Heart left ventricle (tissue), 16 donors: ENCODE data around the gene C13orf46. TPM values are rescaled to one million over a fixed set of nuclear protein-coding genes. Genes with fewer than 3 reads are reported as not detected.

Source experiments
- ATAC-seq, 4 donors: fragments of 200-7000 bp; cut with Tn5 transposase; one replicate each; pipeline ENCODE4 v1.9.1; 2020 to 2022; ENCODE audit warnings: moderate library complexity in 4 of 4, mild to moderate bottlenecking in 3 of 4, moderate number of reproducible peaks in 1 of 4
- DNase-seq, 5 donors: peaks; one replicate each; pipeline ENCODE4 v3.0.0-alpha.2; 2020
- H3K27ac ChIP-seq, 12 donors: fragments of 200-600 bp; sonication (generic) in 4 of 12; one replicate each; pipeline versions ENCODE4 v1.5.0 to v1.8.0; 2016 to 2022; ENCODE audit warnings: mild to moderate bottlenecking in 2 of 12
- H3K27me3 ChIP-seq, 9 donors: fragments of 200-600 bp; sonication (generic) in 2 of 9; one replicate each; pipeline versions ENCODE4 v1.5.1 to v1.8.0; 2016 to 2022; ENCODE audit warnings: mild to moderate bottlenecking in 3 of 9
- H3K36me3 ChIP-seq, 9 donors: fragments of 200-600 bp; sonication (generic) in 2 of 9; one replicate each; pipeline versions ENCODE4 v1.5.0 to v1.8.0; 2018 to 2022; ENCODE audit warnings: mild to moderate bottlenecking in 2 of 9
- H3K4me1 ChIP-seq, 12 donors: fragments of 200-600 bp; sonication (generic) in 4 of 12; one replicate each; pipeline versions ENCODE4 v1.5.0 to v1.8.0; 2016 to 2022; ENCODE audit warnings: mild to moderate bottlenecking in 3 of 12
- H3K4me3 ChIP-seq, 12 donors: fragments of 200-600 bp; sonication (generic) in 4 of 12; one replicate each; pipeline versions ENCODE4 v1.5.0 to v1.8.0; 2017 to 2022; ENCODE audit warnings: mild to moderate bottlenecking in 9 of 12, moderate library complexity in 4 of 12
- H3K9me3 ChIP-seq, 12 donors: fragments of 200-600 bp; sonication (generic) in 4 of 12; one replicate each; pipeline versions ENCODE4 v1.5.0 to v1.8.0; 2016 to 2022; ENCODE audit warnings: mild to moderate bottlenecking in 1 of 12
- POLR2A ChIP-seq, 2 donors: fragments of 450-650 bp; IDR thresholded peaks; one replicate each; pipeline ENCODE4 v1.6.1; 2017; ENCODE audit warnings: antibody characterized with exemption in 2 of 2, mild to moderate bottlenecking in 2 of 2, moderate library complexity in 2 of 2
- WGBS, 4 donors: extraction: QIAGEN DNeasy Blood & Tissue Kit in 2 of 4; methylation state at CpG; one replicate each; pipeline versions ENCODE4 v1.1.5 to v1.1.7; 2013 to 2018; 5-methylcytosine and 5-hydroxymethylcytosine counted together
- intact Hi-C, 10 donors: fragments of 100-400 bp; cut with DNase I; formaldehyde crosslinking; loops; one replicate each; pipeline versions ENCODE4 v1.11.1 to v1.14.2; 2022
- polyA plus RNA-seq, 2 donors: library from polyadenylated mRNA; stranded (reverse); fragments of 200-250 nt; gene quantifications; one replicate each; pipeline ENCODE4 v1.2.3, GENCODE V29; 2013
- total RNA-seq, 9 donors: library from RNA; depleted of rRNA in 2 of 9; stranded (reverse); fragments of >200 nt in 2 of 9; fragmentation: NEBNext Ultra II Directional in 3 of 9; extraction: Animal tissue kit (Norgen Biotek cat#: 25700) in 3 of 9; gene quantifications; one replicate each; pipeline versions ENCODE4 v1.1.0 to v1.2.4, GENCODE V29; 2016 to 2023
- TF ChIP-seq, protein P1 (sequence below), 12 donors: fragments of 200-600 bp; sonication (generic) in 4 of 12; IDR thresholded peaks; one replicate each; pipeline versions ENCODE4 v1.5.0 to v1.8.0; 2018 to 2022; ENCODE audit warnings: antibody characterized with exemption in 12 of 12, mild to moderate bottlenecking in 5 of 12
- donor health status: ischemic (EF 13 %, LVEDD 7.1; RV severe dilation, severe dysfunction).
- donor health status: healthy with polysubstance abuse.
- donor health status: DM: no; HTN: yes; CAD: no.
- donor health status: DM: no; HTN: no; CAD: no.
- donor health status: ischemic (EF 25% LVEDD 6.9; RV normal size, moderate dysfunction).
- donor health status: ischemic (EF 25% LVEDD 5.7; RV mildly dilated, moderate dysfunction).
- donor health status: healthy.
- donor health status: DM: yes; HTN: yes; CAD: no.
- donor health status: ischemic (EF 35%, LVEDD 5.7; RV mildly dilated, moderate dysfunction).
- donor health status: nonischemic (EF 11% LVEDD 7.7; RV severe dilation, severe dysfunction).
- donor health status: DM: yes; HTN: yes; CAD: no.
- donor health status: PGD.
- donor health status: ischemic (EF 29% LVEDD 5.4; RV normal size, mild dysfunction).
- donor health status: nonischemic (EF 23%, LVEDD 6.1; RV moderate dilation, normal function).

Gene C13orf46
- total and polyA plus RNA-seq, 11 donors = 0.07 to 3.1 (median 0.28) TPM; not detected in 1

DNA sequence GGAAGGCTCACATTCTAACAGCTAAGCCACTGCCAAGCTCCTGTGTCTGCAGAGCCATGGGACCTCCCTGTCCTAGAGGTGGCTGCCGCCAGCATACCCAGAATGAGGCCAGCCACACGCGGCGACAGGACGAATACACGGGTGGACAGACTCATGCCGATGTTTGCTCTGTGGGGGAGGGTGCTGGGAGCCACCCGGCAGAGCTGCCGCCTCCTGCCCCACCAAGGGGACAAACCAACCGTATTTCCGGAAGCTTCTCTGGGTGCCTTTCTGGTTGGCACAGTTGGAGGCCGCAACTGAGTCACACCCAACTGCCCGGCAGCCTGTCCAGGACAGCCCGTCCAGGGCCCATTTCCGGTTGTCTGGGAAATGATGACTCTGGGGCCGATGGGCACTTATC is 20.3 kb downstream of the C13orf46 start:
- Histone ChIP-seq H3K27ac (no peak overlapping the region), H3K4me1 (peaks cover 0 to 13% (median 9%) of the 10 kb centered on the region in 12 donors), H3K4me3 (no peak overlapping the region), H3K36me3 (no peaks in the 10 kb centered on the region), H3K9me3 (no peaks in the 10 kb centered on the region), H3K27me3 (no peaks in the 10 kb centered on the region)
- ATAC-seq (no peak), DNase-seq (peak in 3 of 5 donors; percentile 22 to 47 (median 23))
- no peak for TF ChIP-seq POLR2A (IDR thresholded peaks at IDR 0.05)
- TF ChIP-seq, protein P1, sequence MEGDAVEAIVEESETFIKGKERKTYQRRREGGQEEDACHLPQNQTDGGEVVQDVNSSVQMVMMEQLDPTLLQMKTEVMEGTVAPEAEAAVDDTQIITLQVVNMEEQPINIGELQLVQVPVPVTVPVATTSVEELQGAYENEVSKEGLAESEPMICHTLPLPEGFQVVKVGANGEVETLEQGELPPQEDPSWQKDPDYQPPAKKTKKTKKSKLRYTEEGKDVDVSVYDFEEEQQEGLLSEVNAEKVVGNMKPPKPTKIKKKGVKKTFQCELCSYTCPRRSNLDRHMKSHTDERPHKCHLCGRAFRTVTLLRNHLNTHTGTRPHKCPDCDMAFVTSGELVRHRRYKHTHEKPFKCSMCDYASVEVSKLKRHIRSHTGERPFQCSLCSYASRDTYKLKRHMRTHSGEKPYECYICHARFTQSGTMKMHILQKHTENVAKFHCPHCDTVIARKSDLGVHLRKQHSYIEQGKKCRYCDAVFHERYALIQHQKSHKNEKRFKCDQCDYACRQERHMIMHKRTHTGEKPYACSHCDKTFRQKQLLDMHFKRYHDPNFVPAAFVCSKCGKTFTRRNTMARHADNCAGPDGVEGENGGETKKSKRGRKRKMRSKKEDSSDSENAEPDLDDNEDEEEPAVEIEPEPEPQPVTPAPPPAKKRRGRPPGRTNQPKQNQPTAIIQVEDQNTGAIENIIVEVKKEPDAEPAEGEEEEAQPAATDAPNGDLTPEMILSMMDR (IDR thresholded peaks at IDR 0.05) = no peak
- WGBS, 4 donors = 70 to 94% (median 89%) methylated on average over 6 to 16 of the region's 16 CpGs
- intact Hi-C loops = no loop called here

DNA sequence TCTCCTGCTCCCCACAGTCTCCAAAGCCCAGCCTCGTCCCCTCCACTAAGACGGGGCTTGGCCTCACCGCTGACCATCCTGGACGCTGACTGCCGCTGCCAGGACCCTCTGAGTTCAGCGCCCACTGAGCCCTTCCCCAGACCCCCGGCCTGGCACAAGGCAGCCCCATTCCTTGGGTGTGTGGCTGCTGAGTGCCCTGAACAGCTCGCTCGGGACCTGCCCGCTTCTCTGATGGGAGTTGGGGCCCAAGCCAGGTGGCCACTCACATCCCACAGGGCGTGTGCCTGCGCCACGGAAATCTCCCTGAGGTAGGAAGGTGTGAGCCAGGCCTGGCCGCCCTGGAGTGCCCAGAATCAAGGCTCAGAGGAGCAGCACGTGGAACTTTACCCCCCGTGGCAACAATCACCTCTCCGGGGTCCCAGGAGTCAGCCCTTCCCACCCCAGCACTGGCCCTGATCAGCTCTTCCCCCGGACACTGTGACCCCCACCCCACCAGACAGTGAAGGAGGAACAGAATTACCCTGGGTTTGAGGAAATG is 20.8 kb downstream of the C13orf46 start:
- DNase-seq = peak in 3 of 5 donors; percentile 18 to 62 (median 22)
- H3K4me1 ChIP-seq = peaks cover 0 to 13% (median 9%) of the 10 kb centered on the region in 12 donors
- intact Hi-C loops = no loop called here

DNA sequence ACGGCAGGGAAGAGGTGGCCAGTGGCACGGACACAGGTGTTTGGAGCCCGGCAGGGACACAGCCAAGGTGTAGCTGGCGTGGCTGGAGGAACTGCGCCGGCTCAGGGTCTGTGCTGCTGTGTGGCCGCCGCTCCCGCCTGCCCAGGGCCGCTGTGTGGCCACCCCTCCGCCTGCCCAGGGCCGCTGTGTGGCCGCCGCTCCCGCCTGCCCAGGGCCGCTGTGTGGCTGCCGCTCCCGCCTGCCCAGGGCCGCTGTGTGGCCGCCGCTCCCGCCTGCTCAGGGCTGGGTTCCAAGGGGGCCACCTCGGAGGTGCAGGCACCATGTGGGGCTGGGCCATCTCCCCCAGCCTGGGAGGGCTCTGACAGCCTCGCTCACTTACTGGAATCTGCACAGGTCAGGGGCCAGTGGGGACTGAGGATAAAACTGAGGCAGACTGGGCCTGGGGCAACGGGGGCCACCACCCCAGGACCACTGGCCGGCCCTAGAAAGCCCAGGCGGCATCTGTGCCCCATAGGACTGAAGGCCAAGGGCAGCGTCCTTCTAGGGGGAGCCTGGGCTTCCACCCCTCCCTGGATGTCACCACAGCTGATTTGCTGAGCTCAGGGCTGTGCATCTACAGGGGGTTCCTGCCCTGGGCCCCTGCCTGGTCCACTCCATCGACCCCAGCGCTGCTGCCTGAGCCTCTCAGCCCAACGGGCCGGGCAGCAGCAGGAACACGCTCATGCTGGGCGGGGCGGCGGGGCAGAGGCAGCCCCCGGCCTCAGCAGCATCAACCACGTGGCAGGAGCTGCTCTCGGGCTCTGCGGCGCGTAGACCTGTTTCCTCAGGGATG is 21.5 kb downstream of the C13orf46 start:
- Histone ChIP-seq H3K9me3 (no peaks in the 10 kb centered on the region), H3K36me3 (no peaks in the 10 kb centered on the region), H3K27me3 (no peaks in the 10 kb centered on the region), H3K4me3 (no peak overlapping the region), H3K27ac (no peak overlapping the region), H3K4me1 (peaks cover 0 to 14% (median 9%) of the 10 kb centered on the region in 12 donors)
- 90 to 97% (median 93%) methylated on average over 15 to 42 of the region's 42 CpGs for WGBS, 4 donors
- TF ChIP-seq POLR2A (IDR thresholded peaks at IDR 0.05) = no peak
- TF ChIP-seq, protein P1 (IDR thresholded peaks at IDR 0.05) = no peak
- ATAC-seq (no peak), DNase-seq (peak in 3 of 5 donors; percentile 23 to 54 (median 26))
- intact Hi-C loops = no loop called here

More for the DNA sequence above, 20.8 kb downstream of the C13orf46 start:
- ATAC-seq = no peak
- 88 to 95% (median 92%) methylated on average over 14 to 18 of the region's 18 CpGs for WGBS, 4 donors
- Histone ChIP-seq H3K36me3 (no peaks in the 10 kb centered on the region), H3K4me3 (no peak overlapping the region), H3K27me3 (no peaks in the 10 kb centered on the region), H3K27ac (no peak overlapping the region), H3K9me3 (no peaks in the 10 kb centered on the region)
- no peak for TF ChIP-seq POLR2A (IDR thresholded peaks at IDR 0.05)
- TF ChIP-seq, protein P1 (IDR thresholded peaks at IDR 0.05) = no peak
